ENCODE results near the gene N4BP2L2.

The N4BP2L2 gene

GRCh38 chr13:32426191-32426989 is 112.2 kb downstream of the N4BP2L2 start:
- DNase-seq (ENCODE audit: low read depth) = peak; percentile 8

DNA sequence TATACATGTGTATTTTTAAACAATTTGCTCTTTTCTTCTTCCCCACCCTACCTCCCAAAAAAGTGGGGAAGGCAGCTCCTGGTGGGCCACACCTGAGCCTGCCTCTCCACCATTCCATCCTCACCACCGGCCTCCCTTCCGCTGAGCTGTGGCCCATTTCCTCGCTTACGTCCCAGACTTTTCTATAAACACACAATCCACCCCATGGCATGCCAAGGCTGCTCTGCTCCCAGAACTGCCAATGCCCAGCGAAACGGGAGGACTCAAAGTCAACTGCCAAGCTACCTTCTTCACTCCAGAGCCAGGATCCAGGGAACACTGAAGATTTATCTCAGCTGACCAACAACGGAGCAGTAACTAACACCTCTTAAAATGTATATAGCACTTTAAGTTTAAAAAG is 113.4 kb downstream of the N4BP2L2 start:
- DNase-seq (ENCODE audit: low read depth) = no peak

DNA sequence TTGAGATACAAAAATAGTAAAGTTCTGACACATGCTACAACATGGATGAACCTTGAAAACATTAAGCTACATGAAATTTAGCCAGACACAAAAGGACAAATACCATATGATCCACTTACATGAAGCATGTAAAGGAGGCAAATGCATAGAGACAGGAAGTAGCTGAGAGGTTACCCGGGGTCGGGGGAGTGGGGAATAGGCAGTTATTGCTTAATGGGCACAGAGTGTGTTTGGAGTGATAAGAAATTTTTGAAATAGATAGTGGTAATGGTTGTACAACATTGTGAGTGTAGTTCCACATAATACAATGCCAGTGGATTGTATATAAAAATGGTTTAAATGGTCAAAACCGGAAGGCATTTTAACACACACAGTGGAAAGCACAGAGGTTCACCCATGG is 115.0 kb downstream of the N4BP2L2 start:
- no peak for DNase-seq (ENCODE audit: low read depth)

GRCh38 chr13:32419862-32420261 is 118.7 kb downstream of the N4BP2L2 start:
- DNase-seq (ENCODE audit: low read depth) = no peak

DNA sequence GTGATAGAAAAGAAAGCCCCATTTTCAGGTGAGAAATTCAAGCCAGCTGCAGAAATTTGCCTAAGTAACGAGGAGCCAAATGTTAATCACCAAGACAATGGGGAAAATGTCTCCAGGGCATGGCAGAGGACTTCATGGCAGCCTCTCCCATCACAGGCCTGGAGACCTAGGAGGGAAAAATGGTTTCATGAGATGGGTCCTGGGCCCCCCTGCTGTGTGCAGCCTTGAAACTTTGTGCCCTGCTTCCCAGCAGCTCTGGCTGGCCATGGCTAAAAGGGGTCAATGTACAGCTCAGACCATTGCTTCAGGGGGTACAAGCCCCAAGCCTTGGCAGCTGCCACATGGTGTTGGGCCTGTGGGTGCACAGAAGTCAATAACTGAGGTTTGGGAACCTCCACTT is 120.6 kb downstream of the N4BP2L2 start:
- DNase-seq (ENCODE audit: low read depth) = no peak

- DNase-seq (ENCODE audit: low read depth) = no peak
Observed at GRCh38 chr13:32415019-32415418, 123.6 kb downstream of the N4BP2L2 start.

DNA sequence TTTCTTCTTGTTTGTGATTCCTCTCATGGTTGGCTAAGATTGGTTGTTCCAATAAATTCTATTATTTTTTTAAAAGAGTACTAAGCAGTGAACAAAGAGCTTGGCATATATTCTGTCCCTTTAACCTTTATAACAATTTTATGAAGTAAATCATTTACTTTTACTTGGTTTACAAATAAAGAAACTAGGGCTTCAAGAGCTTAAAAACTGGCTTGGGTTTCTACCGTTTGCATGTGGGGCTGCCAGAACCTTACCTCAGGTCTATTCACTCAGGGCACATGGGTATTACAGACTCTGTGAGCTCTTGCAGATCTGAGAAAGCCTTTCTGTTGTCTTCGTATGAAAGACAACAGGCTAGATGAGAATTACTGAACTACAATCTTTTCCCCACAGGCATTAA is 124.0 kb downstream of the N4BP2L2 start:
- DNase-seq (ENCODE audit: low read depth) = no peak

DNA sequence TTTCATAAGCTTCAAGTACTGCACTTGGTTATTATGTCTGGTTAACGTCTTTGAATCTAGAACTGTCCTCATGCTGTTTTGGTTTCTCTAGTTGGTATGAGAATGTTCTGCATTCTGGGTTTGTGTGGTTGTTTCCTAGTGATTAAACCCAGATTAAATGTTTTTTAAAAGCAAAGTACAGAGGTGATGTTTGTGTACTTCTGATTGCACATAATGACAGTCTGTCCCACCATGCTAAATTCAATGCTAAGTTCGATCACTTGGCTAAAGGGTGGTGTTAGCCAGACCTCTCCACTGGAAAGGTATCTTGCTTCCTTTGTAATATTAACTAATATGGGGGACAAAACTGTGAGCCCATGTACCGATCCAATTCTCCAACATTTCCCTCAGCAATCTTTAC is 125.3 kb downstream of the N4BP2L2 start:
- DNase-seq (ENCODE audit: low read depth) = no peak

DNA sequence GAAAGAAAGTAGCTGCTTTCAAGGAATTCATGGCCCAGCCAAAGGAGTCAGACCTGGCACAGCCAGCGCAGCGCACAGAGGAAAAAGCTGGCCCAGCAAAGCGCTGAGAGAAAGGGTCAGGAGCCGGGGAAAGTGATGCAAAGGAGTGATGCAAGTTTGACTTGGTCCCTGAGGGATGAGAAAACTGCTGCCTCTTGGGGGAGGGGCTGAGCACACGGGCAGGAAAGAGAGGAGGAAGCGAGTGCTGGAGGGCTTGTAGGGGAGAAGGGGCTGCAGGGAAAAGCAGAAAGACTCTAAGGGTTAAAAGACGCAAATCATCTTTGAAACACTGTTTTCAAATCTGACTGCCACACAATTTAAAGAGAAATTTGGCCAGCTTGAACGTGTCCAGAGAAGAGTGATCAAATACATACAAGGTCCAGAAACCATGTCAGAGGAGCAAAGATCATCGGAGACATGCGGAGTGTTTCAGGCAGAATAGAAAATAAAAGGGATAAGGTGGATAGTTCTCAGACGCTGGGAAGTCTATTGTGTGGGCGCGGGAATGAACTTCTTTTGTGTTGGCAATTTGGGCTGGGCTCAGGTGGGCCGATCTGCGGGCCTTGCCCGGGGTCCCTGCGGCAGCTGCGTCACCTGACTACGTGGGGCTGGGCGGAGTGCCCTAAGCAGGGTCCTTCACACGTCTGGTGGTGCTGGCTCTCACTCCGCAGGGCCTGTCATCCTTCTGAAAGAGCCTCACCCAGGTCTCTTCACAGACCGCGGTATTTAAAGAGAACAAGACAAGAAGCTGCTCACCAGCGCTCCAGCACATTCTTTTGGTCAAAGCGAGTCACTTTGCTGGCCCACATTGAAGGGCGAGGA is 128.8 kb downstream of the N4BP2L2 start:
- DNase-seq (ENCODE audit: low read depth) = no peak

GRCh38 chr13:32409001-32409313 is 129.6 kb downstream of the N4BP2L2 start:
- no peak for DNase-seq (ENCODE audit: low read depth)

- no peak for DNase-seq (ENCODE audit: low read depth)
Observed at GRCh38 chr13:32408296-32409000, 130.1 kb downstream of the N4BP2L2 start.

- no peak for DNase-seq (ENCODE audit: low read depth)
Observed at GRCh38 chr13:32407854-32408253, 130.7 kb downstream of the N4BP2L2 start.

GRCh38 chr13:32403108-32403507 is 135.5 kb downstream of the N4BP2L2 start:
- no peak for DNase-seq (ENCODE audit: low read depth)

GRCh38 chr13:32391101-32391619 is 147.4 kb downstream of the N4BP2L2 start:
- DNase-seq (ENCODE audit: low read depth) = no peak

DNA sequence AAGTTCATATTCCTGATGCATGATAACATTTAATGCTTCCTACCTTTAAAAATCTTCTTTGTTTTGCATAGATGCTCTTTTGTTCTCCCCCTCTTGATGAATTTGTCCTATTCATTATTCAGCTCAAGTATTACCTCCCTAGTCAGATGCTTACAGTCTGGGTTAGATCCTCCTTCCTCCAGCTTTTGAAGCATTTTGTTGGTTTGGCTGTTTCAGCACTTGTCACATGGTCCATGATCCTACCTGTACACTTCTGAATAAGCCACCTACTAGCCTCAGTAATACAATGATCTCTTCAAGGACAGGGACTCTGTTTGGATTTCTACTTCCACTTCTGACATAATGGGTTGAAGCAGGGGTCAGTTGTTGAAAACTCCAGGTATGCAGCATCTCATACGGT is 148.1 kb downstream of the N4BP2L2 start:
- DNase-seq (ENCODE audit: low read depth) = no peak

GRCh38 chr13:32390048-32390447 is 148.5 kb downstream of the N4BP2L2 start:
- DNase-seq (ENCODE audit: low read depth) = no peak

GRCh38 chr13:32385410-32385809 is 153.2 kb downstream of the N4BP2L2 start:
- DNase-seq (ENCODE audit: low read depth) = no peak

DNA sequence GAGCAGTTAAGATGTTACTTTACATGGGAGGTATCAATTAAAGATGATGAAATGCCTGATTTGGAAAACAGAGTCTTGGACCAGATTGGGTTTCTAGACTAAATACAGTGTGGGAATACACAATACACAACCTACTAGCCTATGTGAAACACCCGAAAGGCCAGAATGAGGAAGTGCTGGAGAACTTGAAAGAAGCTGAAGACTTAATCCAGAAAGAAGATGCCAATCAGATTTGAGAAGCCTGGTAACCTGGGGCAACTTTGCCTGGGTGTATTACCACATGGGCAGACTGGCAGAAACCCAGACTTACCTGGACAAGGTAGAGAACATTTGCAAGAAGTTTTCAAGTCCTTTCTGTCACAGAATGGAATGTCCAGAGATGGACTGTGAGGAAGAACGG is 153.9 kb downstream of the N4BP2L2 start:
- no peak for DNase-seq (ENCODE audit: low read depth)

DNA sequence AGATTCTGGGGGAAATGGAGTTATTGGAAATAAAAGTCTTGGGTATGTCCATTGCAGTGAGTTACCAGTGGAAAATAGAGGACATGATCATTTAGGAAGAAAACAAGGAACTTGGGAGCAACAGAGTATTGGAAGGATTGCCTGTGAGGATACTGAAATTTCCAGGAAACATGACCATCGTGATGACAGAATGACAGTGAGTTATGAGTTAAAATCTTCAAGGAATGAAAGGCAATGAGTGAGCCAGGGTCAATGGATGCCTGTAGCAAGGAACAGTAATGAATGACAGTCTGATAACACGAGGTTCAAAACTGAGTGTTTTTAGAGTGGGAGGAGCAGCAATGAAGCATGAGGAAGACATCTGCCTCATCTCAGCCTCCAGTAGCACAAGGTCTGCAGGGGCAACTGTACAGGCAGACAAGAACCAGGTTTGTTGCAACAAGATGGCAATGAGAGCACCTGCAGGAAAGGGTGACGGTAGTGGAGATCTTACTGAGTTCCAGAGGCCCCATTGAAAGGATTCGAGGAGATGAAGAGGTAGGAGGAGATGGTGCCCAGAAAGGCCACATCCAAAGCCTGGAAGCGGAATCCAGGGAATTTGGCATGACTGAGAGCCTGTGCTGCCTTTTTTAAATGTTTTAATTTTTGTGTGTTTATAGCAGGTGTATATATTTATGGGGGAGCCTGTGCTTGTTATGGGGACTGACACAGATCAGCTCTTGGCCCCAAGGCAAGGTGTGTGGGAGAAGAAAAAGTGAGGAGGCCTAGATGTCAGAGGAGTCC is 154.6 kb downstream of the N4BP2L2 start:
- DNase-seq (ENCODE audit: low read depth) = no peak
